Measurements from ENCODE around the gene MLLT1.

DNA sequence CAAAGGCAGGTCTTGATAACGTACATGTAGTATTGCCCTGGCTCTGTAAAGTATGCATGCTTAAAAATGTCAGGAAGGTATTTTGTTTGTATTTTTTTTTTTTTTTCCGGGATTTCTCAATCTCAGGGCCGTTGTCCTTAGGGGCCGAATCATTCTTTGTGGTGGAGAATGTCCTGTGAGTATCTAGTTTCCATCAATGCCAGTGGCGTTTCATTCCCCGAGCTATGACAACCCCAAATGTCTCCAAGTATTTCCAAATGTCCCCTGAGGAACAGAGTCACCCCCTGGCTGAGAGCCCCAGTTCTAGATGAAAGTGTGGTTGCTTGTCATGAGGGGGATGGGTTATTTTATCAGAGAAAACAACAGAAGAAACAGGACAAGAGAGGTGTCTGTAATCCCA is 75.6 kb downstream of the MLLT1 start:
- TF ChIP-seq, protein P1, sequence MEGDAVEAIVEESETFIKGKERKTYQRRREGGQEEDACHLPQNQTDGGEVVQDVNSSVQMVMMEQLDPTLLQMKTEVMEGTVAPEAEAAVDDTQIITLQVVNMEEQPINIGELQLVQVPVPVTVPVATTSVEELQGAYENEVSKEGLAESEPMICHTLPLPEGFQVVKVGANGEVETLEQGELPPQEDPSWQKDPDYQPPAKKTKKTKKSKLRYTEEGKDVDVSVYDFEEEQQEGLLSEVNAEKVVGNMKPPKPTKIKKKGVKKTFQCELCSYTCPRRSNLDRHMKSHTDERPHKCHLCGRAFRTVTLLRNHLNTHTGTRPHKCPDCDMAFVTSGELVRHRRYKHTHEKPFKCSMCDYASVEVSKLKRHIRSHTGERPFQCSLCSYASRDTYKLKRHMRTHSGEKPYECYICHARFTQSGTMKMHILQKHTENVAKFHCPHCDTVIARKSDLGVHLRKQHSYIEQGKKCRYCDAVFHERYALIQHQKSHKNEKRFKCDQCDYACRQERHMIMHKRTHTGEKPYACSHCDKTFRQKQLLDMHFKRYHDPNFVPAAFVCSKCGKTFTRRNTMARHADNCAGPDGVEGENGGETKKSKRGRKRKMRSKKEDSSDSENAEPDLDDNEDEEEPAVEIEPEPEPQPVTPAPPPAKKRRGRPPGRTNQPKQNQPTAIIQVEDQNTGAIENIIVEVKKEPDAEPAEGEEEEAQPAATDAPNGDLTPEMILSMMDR (IDR thresholded peaks at IDR 0.05 in 8 of 11, conservative IDR thresholded peaks at IDR 0.05 in 3 of 11): no peak
- no peak for TF ChIP-seq POLR2A (IDR thresholded peaks at IDR 0.05)
